Left colon (tissue), 2 donors: ENCODE data around the gene SKA2. TPM values are rescaled to one million over a fixed set of nuclear protein-coding genes. Genes with fewer than 3 reads are reported as not detected.
"Not testable (repeated sequence)": the region's sequence is repeated elsewhere in the genome, so short reads cannot be mapped to it uniquely, and the experiment has no call there.

ENCODE experiments used
- ATAC-seq: fragments of 200-7000 bp; cut with Tn5 transposase; one replicate; pipeline ENCODE4 v1.9.1; 2020; ENCODE audit warnings: mild to moderate bottlenecking, moderate library complexity
- DNase-seq, 2 donors: peaks; one replicate each; pipeline ENCODE4 v3.0.0-alpha.2; 2020
- intact Hi-C, 2 donors: fragments of 100-400 bp; cut with DNase I in 1 of 2; cut with micrococcal nuclease in 1 of 2; formaldehyde crosslinking; loops; one replicate each; pipeline versions ENCODE4 v1.11.2 to v1.14.0; 2022; cut with DNase I, micrococcal nuclease
- long read RNA-seq: library from polyadenylated mRNA; unstranded; transcript quantifications from one replicate; pipeline ENCODE4 v2.0.0, GENCODE V29; 2021
- total RNA-seq, 2 donors: library from RNA; stranded (reverse); fragmentation: NEBNext Ultra II Directional; extraction: Animal tissue kit (Norgen Biotek cat#: 25700); gene quantifications; one replicate each; pipeline ENCODE4 v1.2.1, GENCODE V29; 2021
- donor health status: DM: no; HTN: no; CAD: no.
- donor health status: DM: yes; HTN: yes; CAD: no.

The SKA2 gene
- 10 to 100 TPM; 17.4 to 24.4 TPM for total RNA-seq
- long read RNA-seq, transcript SKA2-201 (4 exons, 2,798 nt): major isoform, 10 of 14 reads
- long read RNA-seq, partial matches to known transcripts: 0 of 14 reads
- long read RNA-seq, other reads (novel, unspliced or antisense): 2 of 14 reads

- DNase-seq: peak; percentile 94 to 98
- intact Hi-C loops: no loop called here
These were observed at the start of gene SKA2 for GRCh38 chr17:59154721-59155438. Gene SKA2 (minus strand): TSS chr17:59155186. CDS start chr17:59155163, 23 bp downstream.

DNA sequence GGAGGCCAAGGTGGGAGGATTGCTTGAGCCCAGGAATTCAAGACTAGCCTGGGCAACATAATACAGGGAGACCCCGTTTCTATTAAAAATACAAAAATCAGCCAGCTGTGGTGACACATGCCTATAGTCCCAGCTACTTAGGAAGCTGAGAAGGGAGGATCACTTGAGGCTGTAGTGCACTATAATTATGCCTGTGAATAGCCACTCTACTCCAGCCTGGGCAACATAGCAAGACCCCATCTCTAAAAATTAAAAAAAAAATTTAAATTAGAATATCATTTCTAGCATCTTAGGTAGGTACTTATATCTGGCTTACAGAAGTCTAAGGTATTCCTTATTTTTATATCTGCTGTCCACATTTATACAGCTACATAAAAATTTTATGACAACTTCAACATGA lies 47.3 kb upstream of the SKA2 start:
- DNase-seq (no peak), ATAC-seq (no peak)
- intact Hi-C loops: no loop called here

More at GRCh38 chr17:59154721-59155438, at the start of gene SKA2:
- ATAC-seq: peak; percentile 90

DNA sequence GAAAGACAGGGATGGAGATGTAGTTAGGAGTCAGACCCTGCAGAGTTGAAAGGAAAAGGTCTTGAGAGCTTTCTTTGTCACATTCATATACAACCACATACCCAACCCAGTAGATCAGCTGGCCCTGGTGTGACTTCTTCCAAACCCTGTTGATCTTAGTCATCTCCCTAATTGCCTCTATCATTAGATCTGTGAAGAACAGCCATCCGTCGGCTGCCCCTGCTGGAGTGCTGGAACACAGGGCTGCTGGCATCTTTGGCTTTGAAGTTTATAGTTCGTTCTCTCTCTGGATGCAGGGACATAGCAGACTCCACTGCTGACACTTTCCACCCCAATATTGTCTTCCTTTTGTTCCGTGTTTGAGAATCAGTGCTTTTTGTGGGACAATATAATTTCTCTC lies 44.4 kb upstream of the SKA2 start:
- intact Hi-C loops: no loop called here
- no peak for ATAC-seq
- no peak for DNase-seq

- DNase-seq: no peak
- intact Hi-C loops: no loop called here
- ATAC-seq: no peak
These were observed 38.4 kb upstream of the SKA2 start for GRCh38 chr17:59193336-59193862.

DNA sequence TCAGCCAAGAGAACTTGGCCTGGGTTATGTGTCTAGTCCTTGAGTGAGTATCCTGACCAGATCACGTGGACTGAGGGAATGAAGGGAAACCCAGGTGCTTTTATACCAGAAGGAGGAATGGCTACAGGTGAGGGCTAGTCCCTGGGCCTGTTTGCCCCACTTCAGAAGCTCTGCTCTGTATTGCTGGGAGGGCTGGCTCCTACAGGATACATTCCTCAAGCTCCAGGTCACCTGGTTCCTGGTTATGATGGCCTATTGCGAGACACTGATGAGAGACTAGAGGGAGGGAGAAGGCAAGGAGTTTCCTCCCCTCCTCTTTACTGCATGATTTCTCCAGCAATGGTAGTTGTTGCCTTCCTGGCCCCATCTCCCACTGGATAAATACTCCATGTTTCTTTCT lies 35.8 kb upstream of the SKA2 start:
- DNase-seq (no peak), ATAC-seq (no peak)
- intact Hi-C loops: no loop called here

DNA sequence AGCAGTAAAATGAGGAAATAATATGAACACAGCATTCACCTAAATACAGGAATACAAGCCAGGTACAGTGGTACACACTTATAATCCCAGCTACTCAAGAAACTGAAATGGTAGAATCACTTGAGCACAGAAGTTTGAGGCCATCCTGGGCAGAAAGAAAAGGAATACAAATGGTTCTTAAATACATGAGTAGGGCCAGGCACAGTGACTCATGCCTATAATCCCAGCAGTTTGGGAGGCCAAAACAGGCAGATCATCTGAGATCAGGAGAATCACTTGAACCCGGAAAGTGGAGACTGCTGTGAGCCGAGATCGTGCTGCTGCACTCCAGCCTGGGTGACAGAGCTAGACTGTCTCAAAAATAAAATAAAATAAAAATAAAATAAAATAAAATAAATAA lies 31.9 kb upstream of the SKA2 start:
- DNase-seq: no peak
- intact Hi-C loops: no loop called here
- no peak for ATAC-seq

DNA sequence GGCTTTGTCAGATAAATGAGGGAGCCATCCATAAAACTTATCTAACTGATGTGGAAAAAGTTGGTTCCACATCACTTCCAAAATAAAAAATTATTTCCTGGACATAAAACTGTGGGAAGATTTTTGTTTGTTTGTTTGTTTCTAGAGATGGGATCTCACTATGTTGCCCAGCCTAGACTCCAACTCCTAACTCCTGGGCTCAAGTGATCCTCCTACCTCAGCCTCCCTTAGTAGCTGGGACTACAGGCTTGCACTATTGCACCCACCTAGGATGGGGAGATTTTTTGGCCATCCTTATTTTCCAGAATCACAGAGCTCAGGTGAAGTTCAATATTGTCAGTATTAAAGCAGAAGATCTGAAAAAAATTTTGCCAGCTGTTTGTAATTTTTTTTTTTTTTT lies 31.0 kb upstream of the SKA2 start:
- no peak for DNase-seq
- ATAC-seq: no peak
- intact Hi-C loops: no loop called here

- no peak for DNase-seq
- ATAC-seq: no peak
- intact Hi-C loops: no loop called here
These were observed 26.5 kb upstream of the SKA2 start for GRCh38 chr17:59181481-59181880.

- ATAC-seq (no peak), DNase-seq (no peak)
- intact Hi-C loops: no loop called here
These were observed 25.6 kb upstream of the SKA2 start for GRCh38 chr17:59180626-59181025.

DNA sequence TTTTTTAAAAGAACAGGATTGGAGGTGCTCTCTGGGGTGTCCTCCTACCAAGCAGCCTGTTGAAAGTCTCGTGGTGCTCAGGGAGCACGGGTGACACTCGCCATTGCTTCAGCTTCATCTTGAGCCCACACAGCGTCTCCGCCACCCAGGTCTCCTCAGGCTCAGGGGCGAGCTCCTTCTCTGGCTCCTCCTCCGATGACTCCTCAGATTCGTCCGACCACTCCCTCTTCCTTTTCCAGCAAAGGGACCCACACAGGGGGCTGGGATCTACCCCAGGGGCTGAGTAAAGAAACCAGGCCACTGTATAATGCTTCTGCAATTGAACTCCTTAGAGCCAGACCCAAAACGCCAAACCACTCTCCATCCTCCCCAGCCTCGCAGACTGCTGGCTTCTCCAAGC lies 24.6 kb upstream of the SKA2 start:
- ATAC-seq, DNase-seq, intact Hi-C loops: not testable (repeated sequence)

DNA sequence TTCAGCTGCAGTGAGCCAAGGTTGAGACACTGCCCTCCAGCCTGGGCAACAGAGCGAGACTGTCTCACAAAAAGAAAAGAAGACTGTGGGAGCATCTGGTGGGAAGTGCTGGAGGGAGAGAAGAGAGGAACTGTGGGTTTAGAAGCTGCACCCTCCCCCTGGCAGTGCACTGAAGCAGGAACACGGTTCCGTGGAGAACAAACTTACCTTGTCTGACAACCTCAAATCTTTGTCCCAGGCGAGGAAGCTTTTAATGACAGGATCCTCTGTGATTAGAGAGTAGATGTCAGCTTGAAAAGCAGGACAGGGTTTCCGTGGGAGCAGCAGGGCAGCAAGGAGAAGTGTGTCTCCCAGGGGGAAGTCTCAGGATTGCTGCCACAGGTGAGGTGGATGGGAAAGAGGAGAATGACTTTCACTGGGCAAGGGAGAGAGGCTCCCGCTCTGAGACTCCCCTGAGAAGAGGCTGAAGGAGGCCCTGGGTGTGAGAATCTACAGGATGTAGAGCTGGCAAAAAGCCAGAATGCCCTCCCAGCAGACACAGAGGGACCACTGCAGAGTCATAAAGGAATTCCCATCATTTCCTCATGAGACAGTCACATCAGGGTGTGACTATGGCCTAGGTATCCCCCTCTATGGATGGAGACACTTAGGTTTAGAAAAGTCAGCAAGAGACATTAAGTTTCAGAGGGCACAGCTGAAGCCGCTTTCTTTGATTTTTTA lies 23.4 kb upstream of the SKA2 start:
- ATAC-seq (no peak), DNase-seq (no peak)
- intact Hi-C loops: no loop called here

GRCh38 chr17:59175076-59175475 lies 20.1 kb upstream of the SKA2 start:
- DNase-seq: no peak
- no peak for ATAC-seq
- intact Hi-C loops: no loop called here

- ATAC-seq (no peak), DNase-seq (no peak)
- intact Hi-C loops: no loop called here
These were observed 19.7 kb upstream of the SKA2 start for GRCh38 chr17:59174671-59175070.

DNA sequence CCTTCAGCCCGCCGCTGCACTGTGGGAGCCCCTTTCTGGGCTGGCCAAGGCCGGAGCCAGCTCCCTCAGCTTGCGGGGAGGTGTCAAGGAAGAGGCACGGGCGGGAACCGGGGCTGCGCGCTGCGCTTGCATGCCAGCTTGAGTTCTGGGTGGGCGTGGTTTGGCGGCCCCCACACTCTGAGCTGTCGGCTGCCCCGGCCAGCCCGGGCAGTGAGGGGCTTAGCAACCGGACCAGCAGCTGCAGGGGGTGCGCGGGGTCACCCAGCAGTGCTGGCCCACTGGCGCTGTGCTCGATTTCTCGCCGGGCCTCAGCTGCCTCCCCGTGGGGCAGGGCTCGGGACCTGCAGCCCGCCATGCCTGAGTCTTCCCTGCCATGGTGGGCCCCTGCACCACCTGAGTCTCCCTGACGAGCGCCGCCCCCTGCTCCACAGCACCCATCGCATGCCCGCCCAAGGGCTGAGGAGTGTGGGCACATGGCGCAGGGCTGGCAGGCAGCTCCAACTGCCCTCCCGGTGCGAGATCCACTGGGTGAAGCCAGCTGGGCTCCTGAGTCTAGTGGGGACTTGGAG lies 17.5 kb upstream of the SKA2 start:
- no peak for DNase-seq
- no peak for ATAC-seq
- intact Hi-C loops: no loop called here

DNA sequence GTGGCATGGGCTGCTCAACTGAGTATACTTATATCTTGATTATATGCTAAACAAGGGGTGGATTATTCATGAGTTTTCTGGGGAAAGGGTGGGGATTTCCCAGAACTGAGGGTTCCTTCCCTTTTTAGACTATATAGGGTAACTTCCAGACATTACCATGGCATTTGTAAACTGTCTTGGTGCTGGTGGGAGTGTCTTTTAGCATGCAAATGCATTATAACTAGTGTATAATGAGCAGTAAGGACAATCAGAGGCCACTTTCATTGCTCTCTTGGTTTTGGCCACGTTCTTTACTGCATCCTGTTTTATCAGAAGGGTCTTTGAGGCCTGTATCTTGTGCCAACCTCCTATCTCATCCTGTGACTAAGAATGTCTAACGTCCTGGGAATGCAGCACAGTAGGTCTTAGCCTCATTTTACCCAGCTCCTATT lies 12.6 kb upstream of the SKA2 start:
- DNase-seq (no peak), ATAC-seq (no peak)
- intact Hi-C loops: no loop called here

DNA sequence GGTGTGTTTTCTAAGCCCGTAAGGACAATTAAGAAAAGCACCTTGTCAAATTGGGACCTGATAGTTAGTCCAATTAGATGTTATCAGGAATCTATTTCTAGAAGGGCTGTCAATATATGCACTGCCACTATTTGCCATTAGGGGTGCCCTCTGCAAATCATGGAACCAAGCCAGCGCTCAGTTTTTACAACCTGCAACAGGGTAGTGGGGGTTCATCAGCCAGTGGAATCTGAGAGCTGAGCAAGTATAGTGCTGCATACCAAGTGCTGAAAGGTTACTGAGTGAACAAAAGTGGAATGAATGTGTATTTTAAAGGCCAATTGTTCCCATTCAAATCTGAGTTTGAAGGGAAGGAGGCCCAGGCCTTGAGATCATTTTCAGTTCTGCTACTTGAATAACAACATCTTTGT lies 11.0 kb upstream of the SKA2 start:
- intact Hi-C loops: no loop called here
- DNase-seq (peak in 1 of 2 donors; percentile 31), ATAC-seq (peak; percentile 67)

DNA sequence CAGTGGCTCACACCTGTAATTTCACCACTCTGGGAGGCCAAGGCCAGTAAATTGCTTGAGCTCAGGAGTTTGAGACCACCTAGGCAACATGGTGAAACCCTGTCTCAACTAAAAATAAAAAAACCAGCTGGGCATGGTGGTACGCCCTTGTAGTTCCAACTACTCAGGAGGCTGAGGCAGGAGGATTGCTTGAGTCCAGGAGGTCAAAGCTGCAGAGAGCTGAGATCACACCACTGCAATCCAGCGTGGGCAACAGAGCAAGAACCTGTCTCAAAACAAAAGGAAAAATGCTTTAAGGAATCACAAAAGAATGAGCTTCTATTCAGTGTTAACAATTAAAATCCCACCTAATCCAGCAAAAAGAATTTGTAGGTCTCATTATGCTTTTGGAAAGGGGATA lies 6.5 kb upstream of the SKA2 start:
- DNase-seq: no peak
- intact Hi-C loops: no loop called here
- ATAC-seq: no peak

DNA sequence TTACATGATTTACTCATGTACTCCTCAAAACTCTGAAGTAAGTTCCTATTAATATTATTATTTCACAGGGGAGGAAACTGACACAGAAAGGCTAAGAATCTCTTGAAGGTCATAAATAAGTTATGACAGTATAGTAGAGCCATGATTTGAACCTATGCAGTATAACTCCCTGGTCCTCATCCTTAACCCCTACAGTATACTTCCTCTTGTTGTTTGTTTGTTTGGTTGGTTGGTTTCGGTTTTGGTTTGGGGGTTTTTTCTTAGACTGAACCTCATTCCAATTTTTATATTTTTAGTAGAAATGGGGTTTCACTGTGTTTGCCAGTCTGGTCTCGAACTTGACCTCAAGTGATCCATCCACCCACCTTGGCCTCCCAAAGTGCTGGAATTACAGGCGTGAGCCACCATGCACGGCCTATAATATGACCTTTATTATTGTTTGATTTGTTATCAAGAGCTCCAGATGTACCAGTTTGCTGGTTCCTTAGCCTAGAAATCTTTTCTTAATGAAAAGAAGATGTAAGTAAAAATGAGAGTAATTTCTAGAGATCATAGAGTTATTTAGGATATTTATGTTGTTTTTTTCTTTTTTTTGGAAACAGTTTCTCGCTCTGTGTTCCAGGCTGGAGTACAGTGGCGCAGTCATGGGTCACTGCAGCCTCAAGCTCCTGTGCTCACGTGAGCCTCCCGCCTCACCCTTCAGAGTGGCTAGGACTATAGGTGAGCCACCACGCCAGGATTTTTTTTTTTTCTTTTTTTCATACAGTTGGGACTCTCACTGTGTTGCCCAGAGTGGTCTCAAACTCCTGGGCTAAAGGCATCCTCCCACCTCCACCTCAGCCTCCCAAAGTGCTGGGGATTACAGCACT lies 5.4 kb upstream of the SKA2 start:
- no peak for DNase-seq
- ATAC-seq: no peak
- intact Hi-C loops: no loop called here
